A549 (cell line): ENCODE measurements around the gene ADCY3.

Experiments
- FOSL2 ChIP-seq, 2 experiments: fragments of 450-650 bp in 1 of 2; fragments of >200 bp in 1 of 2; sonication (Bioruptor Twin) in 1 of 2; formaldehyde crosslinking; IDR thresholded peaks; 2 replicates each; pipeline versions ENCODE4 v1.5.0 to v1.6.1; 2016 to 2020; ENCODE audit warnings: mild to moderate bottlenecking in 1 of 2, moderate library complexity in 1 of 2
- JUNB ChIP-seq: fragments of >200 bp; sonication (Bioruptor Twin); formaldehyde crosslinking; IDR thresholded peaks from 2 replicates; pipeline ENCODE4 v1.6.1; 2016
- KDM5A ChIP-seq: fragments of 200-600 bp; sonication (generic); IDR thresholded peaks from 2 replicates; pipeline ENCODE4 v1.6.1; 2016; ENCODE audit warnings: antibody characterized with exemption, mild to moderate bottlenecking
- POLR2A ChIP-seq: IDR thresholded peaks from 2 replicates; pipeline ENCODE4 v1.6.1; 2012; ENCODE audit warnings: mild to moderate bottlenecking, low read length
- POLR2AphosphoS2 ChIP-seq: conservative IDR thresholded peaks from 2 replicates; pipeline ENCODE4 v1.6.1; 2012; ENCODE audit warnings: low read length, improper control_type of control experiment, inconsistent platforms
- RAD21 ChIP-seq, 2 experiments: fragments of >200 bp in 1 of 2; sonication (Bioruptor Twin) in 1 of 2; formaldehyde crosslinking in 1 of 2; IDR thresholded peaks in 1 of 2; conservative IDR thresholded peaks in 1 of 2; 2 replicates in 1 of 2; 3 replicates in 1 of 2; pipeline ENCODE4 v1.6.1; 2012 to 2018; ENCODE audit warnings: inconsistent platforms in 1 of 2
- RFX5 ChIP-seq: fragments of 450-650 bp; IDR thresholded peaks from 2 replicates; pipeline ENCODE4 v1.7.1; 2014; ENCODE audit warnings: antibody characterized with exemption, mild to moderate bottlenecking, moderate library complexity
- TF ChIP-seq, protein P1 (sequence below): IDR thresholded peaks from 2 replicates; pipeline ENCODE4 v1.6.1; 2012
- TF ChIP-seq, protein P2 (sequence below): fragments of >200 bp; sonication (Bioruptor Twin); formaldehyde crosslinking; IDR thresholded peaks from 3 replicates; pipeline ENCODE4 v1.5.1; 2016

DNA sequence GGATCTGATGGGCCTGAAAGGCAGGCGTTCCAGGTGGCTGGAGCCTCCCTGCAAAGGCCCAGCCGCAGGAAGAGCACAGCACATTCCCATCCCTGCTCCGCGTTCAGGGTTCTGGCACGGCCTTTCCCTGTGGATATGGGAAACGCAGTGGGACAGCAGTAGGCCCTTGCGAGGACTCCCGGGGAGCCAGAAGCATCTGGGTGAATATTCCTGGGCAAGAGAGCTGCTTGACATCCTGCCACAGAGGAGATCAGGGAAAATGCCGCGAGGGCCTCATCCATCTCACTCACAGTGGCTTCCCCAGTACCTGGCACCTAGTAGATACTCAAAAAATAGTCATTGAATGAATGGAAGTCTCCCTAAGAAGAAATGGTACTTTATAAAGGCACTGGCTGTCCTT is 3.1 kb upstream of the ADCY3 start:
- TF ChIP-seq KDM5A (no peak), POLR2A (no peak), FOSL2 (IDR thresholded peaks at IDR 0.05) (no peak), FOSL2 (CRISPR knock-in tag; IDR thresholded peaks at IDR 0.05) (no peak), JUNB (no peak), RAD21 (conservative IDR thresholded peaks at IDR 0.05 in 1 of 2, IDR thresholded peaks at IDR 0.05 in 1 of 2) (no peak), POLR2AphosphoS2 (no peak), RFX5 (no peak)
- TF ChIP-seq, protein P1, sequence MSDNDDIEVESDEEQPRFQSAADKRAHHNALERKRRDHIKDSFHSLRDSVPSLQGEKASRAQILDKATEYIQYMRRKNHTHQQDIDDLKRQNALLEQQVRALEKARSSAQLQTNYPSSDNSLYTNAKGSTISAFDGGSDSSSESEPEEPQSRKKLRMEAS: no peak
- TF ChIP-seq, protein P2, sequence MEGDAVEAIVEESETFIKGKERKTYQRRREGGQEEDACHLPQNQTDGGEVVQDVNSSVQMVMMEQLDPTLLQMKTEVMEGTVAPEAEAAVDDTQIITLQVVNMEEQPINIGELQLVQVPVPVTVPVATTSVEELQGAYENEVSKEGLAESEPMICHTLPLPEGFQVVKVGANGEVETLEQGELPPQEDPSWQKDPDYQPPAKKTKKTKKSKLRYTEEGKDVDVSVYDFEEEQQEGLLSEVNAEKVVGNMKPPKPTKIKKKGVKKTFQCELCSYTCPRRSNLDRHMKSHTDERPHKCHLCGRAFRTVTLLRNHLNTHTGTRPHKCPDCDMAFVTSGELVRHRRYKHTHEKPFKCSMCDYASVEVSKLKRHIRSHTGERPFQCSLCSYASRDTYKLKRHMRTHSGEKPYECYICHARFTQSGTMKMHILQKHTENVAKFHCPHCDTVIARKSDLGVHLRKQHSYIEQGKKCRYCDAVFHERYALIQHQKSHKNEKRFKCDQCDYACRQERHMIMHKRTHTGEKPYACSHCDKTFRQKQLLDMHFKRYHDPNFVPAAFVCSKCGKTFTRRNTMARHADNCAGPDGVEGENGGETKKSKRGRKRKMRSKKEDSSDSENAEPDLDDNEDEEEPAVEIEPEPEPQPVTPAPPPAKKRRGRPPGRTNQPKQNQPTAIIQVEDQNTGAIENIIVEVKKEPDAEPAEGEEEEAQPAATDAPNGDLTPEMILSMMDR: no peak
